Pancreas (tissue), 10 donors: Measurements from ENCODE around the gene STK11IP. TPM values are rescaled to one million over a fixed set of nuclear protein-coding genes. Genes with fewer than 3 reads are reported as not detected.

ENCODE experiments used
- ATAC-seq, 4 donors: fragments of 200-7000 bp; cut with Tn5 transposase; one replicate each; pipeline versions ENCODE4 v1.8.0 to v1.9.1; 2020; ENCODE audit warnings: mild to moderate bottlenecking in 4 of 4, moderate library complexity in 4 of 4
- DNase-seq, 6 donors: peaks; one replicate each; pipeline ENCODE4 v3.0.0-alpha.2; 2020
- FAIRE-seq: peaks from 2 replicates; lab custom pipeline; 2012; peaks lifted over from hg19 to GRCh38; lab: Jason Lieb, UNC
- H3K27ac ChIP-seq, 4 donors: fragments of 200-600 bp; sonication (generic); 1 replicate in 3 of 4; 2 replicates in 1 of 4; pipeline versions ENCODE4 v1.5.0 to v1.8.0; 2020
- H3K27me3 ChIP-seq, 4 donors: fragments of 200-600 bp; one replicate each; pipeline ENCODE4 v1.8.0; 2021
- H3K36me3 ChIP-seq, 3 donors: fragments of 200-600 bp; sonication (generic) in 1 of 3; one replicate each; pipeline versions ENCODE4 v1.5.0 to v1.8.0; 2020 to 2021
- H3K4me1 ChIP-seq, 3 donors: fragments of 200-600 bp; one replicate each; pipeline ENCODE4 v1.8.0; 2021
- H3K4me3 ChIP-seq, 4 donors: fragments of 200-600 bp; sonication (generic) in 2 of 4; one replicate each; pipeline versions ENCODE4 v1.5.0 to v1.8.0; 2020 to 2021
- H3K9me3 ChIP-seq, 4 donors: fragments of 200-600 bp; one replicate each; pipeline ENCODE4 v1.8.0; 2021
- CTCF ChIP-seq, 4 donors: fragments of 200-600 bp; sonication (generic) in 3 of 4; IDR thresholded peaks; one replicate each; pipeline versions ENCODE4 v1.5.0 to v1.8.0; 2021; ENCODE audit warnings: antibody characterized with exemption in 4 of 4
- WGBS, 2 donors: extraction: QIAGEN DNeasy Blood & Tissue Kit; methylation state at CpG; one replicate each; pipeline ENCODE4 v1.1.7; 2013; 5-methylcytosine and 5-hydroxymethylcytosine counted together
- intact Hi-C, 3 donors: fragments of 100-400 bp; cut with DNase I; formaldehyde crosslinking; loops; one replicate each; pipeline versions ENCODE4 v1.11.1 to v1.14.2; 2022
- polyA plus RNA-seq, 2 donors: library from polyadenylated mRNA; stranded (reverse); fragments of 200-250 nt; gene quantifications; one replicate each; pipeline ENCODE4 v1.2.3, GENCODE V29; 2013
- total RNA-seq, 6 donors: library from RNA; stranded (reverse); fragmentation: NEBNext Ultra II Directional in 4 of 6; extraction: Animal tissue kit (Norgen Biotek cat#: 25700) in 4 of 6; gene quantifications; one replicate each; pipeline versions ENCODE4 v1.2.1 to v1.2.4, GENCODE V29; 2021 to 2023
- donor health status: healthy with polysubstance abuse.
- donor health status: DM: no; HTN: no; CAD: no; lungs with moderate emphysema.
- donor health status: DM: no; HTN: no; CAD: no.
- donor health status: control.
- donor health status: control.
- donor health status: Bipolar disorder and iron deficiency.
- donor health status: DM: yes; HTN: yes; CAD: no.
- donor health status: DM: no; HTN: no; CAD: no.
- donor health status: DM: no; HTN: no; CAD: no.
- donor health status: DM: yes; HTN: yes; CAD: no.

STK11IP gene
- total and polyA plus RNA-seq, 8 donors, result 9.0 to 43.8 (median 13.7) TPM

GRCh38 chr2:219636144-219636915 lies 38.7 kb downstream of the STK11IP start:
- Histone ChIP-seq H3K27me3 (no peaks in the 10 kb centered on the region), H3K9me3 (no peaks in the 10 kb centered on the region), H3K27ac (no peak overlapping the region), H3K4me3 (no peak overlapping the region), H3K4me1 (no peaks in the 10 kb centered on the region), H3K36me3 (no peaks in the 10 kb centered on the region)
- ATAC-seq (no peak), FAIRE-seq (no peak), DNase-seq (no peak)
- no peak for TF ChIP-seq CTCF (IDR thresholded peaks at IDR 0.05)
- 83 to 86% methylated on average over 22 to 24 of the region's 24 CpGs for WGBS, 2 donors
- intact Hi-C loops, result no loop called here

- Histone ChIP-seq H3K27ac (no peak overlapping the region), H3K9me3 (no peaks in the 10 kb centered on the region), H3K27me3 (no peaks in the 10 kb centered on the region), H3K4me1 (no peaks in the 10 kb centered on the region), H3K36me3 (no peaks in the 10 kb centered on the region), H3K4me3 (no peak overlapping the region)
- intact Hi-C loops, result no loop called here
- no peak for TF ChIP-seq CTCF (IDR thresholded peaks at IDR 0.05)
- DNase-seq (no peak), FAIRE-seq (no peak), ATAC-seq (no peak)
- 67 to 71% methylated on average over 13 of the region's 13 CpGs for WGBS, 2 donors
These were observed 39.5 kb downstream of the STK11IP start for GRCh38 chr2:219636941-219637841.

GRCh38 chr2:219637842-219638185 lies 40.2 kb downstream of the STK11IP start:
- Histone ChIP-seq H3K4me3 (no peak overlapping the region), H3K9me3 (no peaks in the 10 kb centered on the region), H3K4me1 (peaks cover 0 to 2% (median 0%) of the 10 kb centered on the region in 3 donors), H3K27me3 (no peaks in the 10 kb centered on the region), H3K36me3 (no peaks in the 10 kb centered on the region), H3K27ac (no peak overlapping the region)
- TF ChIP-seq CTCF (IDR thresholded peaks at IDR 0.05), result no peak
- no peak for FAIRE-seq
- DNase-seq, result no peak
- no peak for ATAC-seq
- intact Hi-C loops, result no loop called here
- WGBS, 2 donors, result 78 to 88% methylated on average over 9 of the region's 9 CpGs

GRCh38 chr2:219638217-219638947 lies 40.7 kb downstream of the STK11IP start:
- Histone ChIP-seq H3K27me3 (no peaks in the 10 kb centered on the region), H3K9me3 (no peaks in the 10 kb centered on the region), H3K27ac (no peak overlapping the region), H3K4me3 (no peak overlapping the region), H3K4me1 (peaks cover 0 to 2% (median 0%) of the 10 kb centered on the region in 3 donors), H3K36me3 (no peaks in the 10 kb centered on the region)
- 83% methylated on average over 17 of the region's 17 CpGs for WGBS, 2 donors
- no peak for TF ChIP-seq CTCF (IDR thresholded peaks at IDR 0.05)
- FAIRE-seq (no peak), DNase-seq (no peak), ATAC-seq (no peak)
- intact Hi-C loops, result no loop called here
